NAMALWA (cell line): ENCODE results near the gene TBX15.
A peak's percentile ranks its signal among the peaks of the same experiment; 100 is the strongest.

Experiments
- DNase-seq: peaks from one replicate; pipeline ENCODE4 v3.0.0-alpha.2; 2015; ENCODE audit warnings: low spot score

Gene TBX15

GRCh38 chr1:119001181-119002027 is 13.3 kb upstream of the TBX15 start:
- no peak for DNase-seq

DNA sequence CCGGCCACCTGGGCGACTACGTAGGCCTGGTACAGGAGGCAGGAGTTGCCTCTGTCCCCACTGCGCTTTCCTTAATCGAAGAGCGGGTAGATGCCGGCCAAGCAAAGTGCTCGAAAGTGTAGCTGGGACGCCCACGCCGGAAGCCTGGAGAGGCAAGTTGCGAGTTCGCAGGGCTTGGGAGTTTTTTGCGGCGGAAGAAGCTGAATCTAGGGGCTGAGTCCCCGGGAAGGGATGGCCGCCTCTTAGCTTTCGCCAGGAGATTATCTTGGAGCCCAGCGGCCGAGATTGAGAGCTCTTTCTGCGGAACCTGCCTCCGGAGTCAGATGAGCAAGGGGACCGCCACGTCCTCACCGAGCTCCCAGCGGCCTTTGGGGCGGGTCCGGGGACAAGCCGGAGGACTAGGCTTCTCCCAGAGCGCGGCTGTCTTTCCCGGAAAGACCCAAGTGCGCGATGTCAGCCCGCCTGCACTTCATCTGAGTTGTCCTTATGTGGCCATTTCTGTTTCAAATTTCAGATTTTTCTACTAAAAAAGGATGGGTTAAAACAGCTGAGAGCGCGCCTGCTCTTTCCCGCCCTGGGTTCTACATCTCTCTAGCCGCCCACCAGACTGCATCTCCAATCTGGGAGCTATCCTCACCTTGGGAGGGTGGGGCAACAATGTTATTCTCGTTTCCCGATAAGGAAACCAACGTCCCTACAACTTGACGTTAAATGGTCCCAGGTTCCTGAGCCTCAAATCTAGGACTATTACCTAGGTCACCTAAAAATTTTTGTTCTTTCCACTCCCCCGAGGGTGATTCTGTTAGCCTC is 12.4 kb upstream of the TBX15 start:
- no peak for DNase-seq

- DNase-seq: no peak
Measured at GRCh38 chr1:118999348-119000071, 11.4 kb upstream of the TBX15 start.

DNA sequence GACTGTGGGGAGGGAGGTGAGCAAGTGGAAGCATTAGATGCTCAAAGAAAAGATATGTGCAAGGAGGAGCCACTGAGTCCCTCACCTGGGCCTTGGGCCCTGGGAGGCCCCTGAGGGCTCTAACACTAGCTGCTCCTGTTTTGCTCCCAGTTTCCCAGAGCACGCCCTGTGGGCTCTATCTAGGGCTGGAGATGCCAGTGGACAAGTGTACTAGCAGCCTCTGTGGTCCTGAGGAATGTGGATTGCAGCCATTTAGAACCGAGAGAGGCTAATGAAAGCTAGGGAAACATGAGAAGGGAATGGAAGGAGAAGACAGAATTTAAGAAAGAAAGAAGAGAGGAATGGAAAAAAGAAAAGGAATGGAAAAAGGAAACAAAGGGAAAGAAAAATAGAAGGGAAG is 10.0 kb upstream of the TBX15 start:
- no peak for DNase-seq

- DNase-seq: no peak
Measured at GRCh38 chr1:118997225-118997624, 9.1 kb upstream of the TBX15 start.

- DNase-seq: no peak
Measured at GRCh38 chr1:118995312-118996016, 7.3 kb upstream of the TBX15 start.

GRCh38 chr1:118993700-118994026 is 5.5 kb upstream of the TBX15 start:
- peak; percentile 4 for DNase-seq

GRCh38 chr1:118992868-118993699 is 4.9 kb upstream of the TBX15 start:
- DNase-seq: no peak

GRCh38 chr1:118992237-118992825 is 4.2 kb upstream of the TBX15 start:
- DNase-seq: no peak

- no peak for DNase-seq
Measured at GRCh38 chr1:118991448-118991847, 3.3 kb upstream of the TBX15 start.

DNA sequence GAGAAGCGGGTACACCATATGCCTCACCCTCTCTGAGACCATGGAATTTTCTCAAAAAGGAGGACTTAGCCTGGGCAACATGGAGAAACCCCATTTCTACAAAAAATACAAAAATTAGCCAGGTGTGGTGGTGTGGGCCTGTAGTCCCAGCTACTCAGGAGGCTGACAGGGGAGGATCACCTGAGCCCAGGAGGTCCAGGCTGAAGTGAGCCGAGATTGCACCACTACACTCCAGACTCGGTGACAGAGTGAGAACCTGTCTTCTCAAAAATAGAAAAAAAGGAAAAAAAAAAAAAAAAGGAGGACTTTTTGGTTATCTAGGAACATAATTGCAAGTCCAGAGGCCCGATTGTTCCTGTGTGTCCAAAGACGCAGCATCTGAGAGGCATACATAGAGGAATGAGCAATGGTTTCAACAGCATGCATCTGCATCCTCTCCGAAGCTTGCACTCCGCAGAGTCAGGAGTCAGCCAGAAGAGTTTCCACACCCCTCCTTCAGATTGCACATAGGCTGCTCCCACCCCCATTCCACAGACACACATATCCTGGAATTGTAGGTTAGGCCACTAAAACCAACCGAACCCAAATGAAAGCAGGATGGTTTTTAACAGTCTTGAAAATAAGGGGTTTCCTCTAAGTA is 2.5 kb upstream of the TBX15 start:
- no peak for DNase-seq

GRCh38 chr1:118989878-118990378 is 1.8 kb upstream of the TBX15 start:
- DNase-seq: no peak

- no peak for DNase-seq
Measured at GRCh38 chr1:118989006-118989815, 1.1 kb upstream of the TBX15 start.

GRCh38 chr1:118987468-118988185 is 516 bp downstream of the TBX15 start:
- DNase-seq: no peak

DNA sequence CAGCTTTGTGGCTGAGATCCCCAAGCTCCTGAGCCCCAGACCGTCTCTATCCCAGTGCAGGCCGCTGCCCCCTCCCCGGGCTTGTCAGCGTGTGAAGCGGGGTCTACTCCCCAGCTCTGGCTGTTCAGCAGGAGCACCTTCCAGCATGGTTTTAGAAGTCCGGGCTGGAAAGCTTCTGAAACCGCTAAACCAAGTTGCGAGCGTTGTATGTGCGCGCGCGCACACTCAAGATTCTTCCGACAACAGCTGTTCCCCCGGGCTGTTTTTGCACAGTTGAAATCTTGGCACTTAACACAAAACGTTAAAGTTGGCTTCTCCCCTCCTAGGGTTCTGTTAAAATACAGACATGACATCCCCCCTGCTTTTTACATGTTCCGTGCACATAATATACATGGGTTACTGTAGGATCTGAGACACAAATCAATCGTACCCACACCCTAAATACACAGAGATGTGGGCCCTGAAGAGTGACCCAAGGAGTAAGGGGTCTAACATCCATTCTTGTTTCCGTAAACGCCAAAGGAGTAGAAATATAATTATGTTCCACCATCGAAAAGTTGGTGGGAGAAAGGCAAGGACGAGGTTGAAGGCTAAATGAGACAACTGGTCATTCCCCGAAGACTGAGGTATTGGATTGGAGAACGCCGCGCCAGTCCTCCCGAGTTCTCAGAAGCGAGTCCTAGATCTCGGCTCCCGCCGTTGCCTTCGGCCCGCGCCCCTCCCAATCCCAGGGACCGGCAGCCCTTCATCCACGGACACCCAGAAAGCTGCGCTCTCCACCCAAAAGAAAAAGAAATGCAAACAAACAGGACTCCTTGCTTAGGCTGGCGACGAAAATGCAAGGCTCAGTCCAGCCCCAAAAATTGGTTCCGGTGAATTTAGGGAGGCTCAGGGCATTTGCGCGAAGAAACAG is 1.3 kb downstream of the TBX15 start:
- no peak for DNase-seq

DNA sequence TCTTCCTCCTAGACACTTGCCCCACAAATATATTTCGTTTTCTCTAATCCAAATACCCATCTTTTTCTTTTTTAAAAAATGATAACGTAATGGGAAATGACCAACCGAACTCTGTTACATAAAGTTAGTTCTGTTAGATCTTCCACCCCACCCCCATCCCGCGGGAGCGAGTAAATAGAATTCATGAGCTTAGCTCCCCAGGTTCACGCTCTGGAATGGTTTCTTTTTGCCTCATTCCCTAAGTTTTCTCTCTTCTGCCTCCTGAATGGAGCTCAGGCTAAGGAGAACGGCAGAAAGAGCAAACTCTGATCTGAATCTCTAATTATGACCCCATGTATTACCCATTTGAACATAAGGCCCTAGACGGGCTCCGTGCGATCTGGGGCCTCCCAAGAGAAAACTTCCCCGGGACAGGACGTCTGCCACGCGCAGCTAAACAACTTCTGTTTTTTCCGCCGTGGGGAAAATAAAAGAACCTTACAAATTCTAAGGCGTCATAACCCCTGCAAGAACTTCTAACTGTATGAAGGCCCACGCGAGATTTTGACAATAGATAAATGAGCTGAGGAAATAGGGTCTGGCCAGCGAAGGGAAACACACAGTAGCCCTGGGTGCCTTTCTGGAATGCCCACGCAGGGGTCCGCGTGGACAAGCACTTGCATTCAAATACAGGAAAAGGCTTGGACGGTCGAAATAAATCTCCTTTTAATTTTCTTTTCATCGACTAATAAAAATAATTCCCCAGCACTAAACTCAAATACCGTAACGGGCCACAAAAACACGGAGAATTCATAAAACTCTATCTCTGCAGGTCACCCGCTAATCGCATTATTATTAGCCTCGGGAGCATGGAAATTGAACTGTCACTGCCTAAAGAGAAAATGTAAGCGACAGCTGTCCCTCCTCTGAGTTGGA is 2.2 kb downstream of the TBX15 start:
- no peak for DNase-seq
